Fibroblast of the aortic adventitia (primary cell): Measurements from ENCODE around the gene EYA4. TPM values are rescaled to one million over a fixed set of nuclear protein-coding genes. Genes with fewer than 3 reads are reported as not detected.

Experiments used
- DNase-seq: peaks from one replicate; pipeline ENCODE4 v3.0.0-alpha.2; 2010; ENCODE audit warnings: low read depth
- H3K4me3 ChIP-seq: 2 replicates; pipeline ENCODE4 v1.5.1; 2011; ENCODE audit warnings: low read depth, mild to moderate bottlenecking, control low read depth, low read length, moderate library complexity
- CTCF ChIP-seq: IDR thresholded peaks from 2 replicates; pipeline ENCODE4 v1.5.1; 2011; ENCODE audit warnings: mild to moderate bottlenecking, low read length, control low read depth, inconsistent platforms; ENCODE audit not compliant: insufficient read depth
- total RNA-seq: library from RNA; depleted of rRNA; stranded (reverse); fragments of >200 nt; gene quantifications from 2 replicates; pipeline ENCODE4 v1.2.3, GENCODE V29; 2012; ENCODE audit warnings: low replicate concordance

The EYA4 gene
- total RNA-seq, 1 donor = 5.7 TPM

DNA sequence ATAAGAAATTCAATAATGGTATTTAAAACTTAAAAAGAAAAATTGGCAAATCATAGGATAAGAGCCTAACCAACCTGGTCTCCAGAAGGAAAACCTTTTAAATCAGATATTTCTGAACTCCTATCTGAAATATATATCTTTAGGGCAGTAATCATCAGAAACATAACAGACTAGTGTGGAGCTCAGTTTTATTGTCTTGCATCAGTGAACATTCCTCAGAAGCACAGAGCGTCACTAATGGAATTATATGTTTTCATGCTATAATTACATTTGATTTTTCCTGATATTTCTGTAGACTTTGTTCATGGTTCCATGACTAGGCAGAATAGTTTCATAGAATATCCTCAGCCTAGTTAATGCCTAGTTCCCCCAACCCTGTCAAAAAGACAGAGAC is 262.2 kb downstream of the EYA4 start:
- no peak for TF ChIP-seq CTCF
- DNase-seq = peak; percentile 57
- H3K4me3 ChIP-seq = no peak overlapping the region

DNA sequence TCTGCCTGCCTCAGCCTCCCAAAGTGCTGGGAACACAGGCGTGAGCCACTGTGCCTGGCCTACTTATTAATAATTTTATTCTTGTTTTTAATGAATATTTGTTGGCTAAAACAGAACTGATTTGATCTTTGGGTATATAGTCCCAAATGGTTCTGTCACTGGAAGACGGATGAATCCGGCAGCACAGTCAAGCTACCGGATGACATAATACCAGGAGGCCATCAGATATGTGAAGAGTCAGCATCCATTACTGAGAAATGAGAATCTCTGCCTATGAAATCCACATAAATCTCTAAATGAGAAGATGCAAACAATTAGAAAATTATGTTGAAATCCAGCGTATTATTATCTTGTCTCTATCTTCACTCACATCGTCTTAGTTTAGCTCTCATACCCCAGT is 263.0 kb downstream of the EYA4 start:
- no peak for TF ChIP-seq CTCF
- DNase-seq = no peak
- H3K4me3 ChIP-seq = no peak overlapping the region

DNA sequence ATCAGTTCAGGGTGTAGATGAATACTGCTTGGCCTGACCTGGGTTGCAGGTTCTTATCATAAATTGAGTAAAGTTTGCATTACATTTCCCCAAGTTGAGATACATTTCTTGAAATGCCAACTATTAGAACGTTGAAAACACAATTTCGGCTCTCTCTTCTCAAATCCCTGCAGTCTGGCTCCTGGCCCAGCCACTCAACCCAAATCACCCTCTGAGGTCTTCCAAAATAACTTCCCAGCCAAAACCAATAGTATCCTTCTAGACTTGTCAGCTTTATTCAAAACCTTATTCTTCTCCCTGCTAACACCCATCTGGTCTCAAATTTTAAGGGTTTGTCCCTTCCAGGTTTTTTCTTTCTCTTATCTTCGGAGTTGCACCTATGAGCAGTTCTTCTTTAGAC is 263.6 kb downstream of the EYA4 start:
- no peak for TF ChIP-seq CTCF
- peak; percentile 77 for DNase-seq

DNA sequence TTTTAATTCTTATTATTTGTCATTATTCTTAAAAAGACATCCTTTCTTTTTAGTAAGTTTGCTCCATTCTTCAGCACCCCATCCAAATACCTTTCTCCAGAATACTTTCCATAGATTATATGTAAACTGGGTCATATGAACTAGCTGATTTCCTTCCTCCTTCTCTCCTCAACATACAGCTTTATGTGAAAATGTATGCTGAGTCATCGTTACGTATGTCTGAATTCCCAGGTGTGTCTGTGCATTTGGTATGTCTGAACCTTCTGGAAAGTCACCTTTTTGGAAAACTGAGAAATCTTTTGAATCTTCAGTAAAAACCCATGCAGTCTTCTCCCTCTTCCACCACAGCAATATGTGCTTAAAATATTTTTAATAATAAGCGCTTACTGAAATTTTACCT is 264.5 kb downstream of the EYA4 start:
- TF ChIP-seq CTCF = no peak
- no peak for DNase-seq
- H3K4me3 ChIP-seq = no peak overlapping the region

More for the DNA sequence above, 263.6 kb downstream of the EYA4 start:
- no peak overlapping the region for H3K4me3 ChIP-seq

DNA sequence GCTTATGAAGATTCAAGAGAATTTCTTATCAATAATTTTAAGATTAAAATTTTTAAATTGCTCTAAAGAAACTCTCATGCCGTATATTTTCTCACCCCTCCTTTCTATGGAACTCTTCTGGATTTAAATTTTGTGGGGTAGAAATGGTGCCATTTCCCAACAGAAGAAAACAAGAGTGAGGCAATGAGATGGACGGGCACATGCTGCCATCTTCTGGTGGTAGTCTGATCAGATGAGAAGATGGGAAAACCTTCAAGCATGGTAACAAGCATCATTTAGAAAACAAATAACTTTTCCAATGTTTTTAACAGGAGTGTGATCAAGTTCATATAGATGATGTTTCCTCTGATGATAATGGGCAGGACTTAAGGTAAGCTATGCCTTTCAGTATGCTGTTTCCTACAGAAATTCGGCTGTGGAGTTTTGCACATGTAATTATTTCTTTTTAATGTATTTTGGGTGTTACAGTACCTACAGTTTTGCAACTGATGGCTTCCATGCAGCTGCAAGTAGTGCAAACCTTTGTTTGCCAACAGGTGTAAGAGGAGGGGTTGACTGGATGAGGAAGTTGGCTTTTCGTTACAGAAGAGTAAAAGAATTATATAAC is 271.4 kb downstream of the EYA4 start:
- TF ChIP-seq CTCF = peak; percentile 76
- H3K4me3 ChIP-seq = no peak overlapping the region
- peak; percentile 81 for DNase-seq

GRCh38 chr6:133523816-133524215 is 282.7 kb downstream of the EYA4 start:
- TF ChIP-seq CTCF = no peak
- no peak overlapping the region for H3K4me3 ChIP-seq
- DNase-seq = no peak

DNA sequence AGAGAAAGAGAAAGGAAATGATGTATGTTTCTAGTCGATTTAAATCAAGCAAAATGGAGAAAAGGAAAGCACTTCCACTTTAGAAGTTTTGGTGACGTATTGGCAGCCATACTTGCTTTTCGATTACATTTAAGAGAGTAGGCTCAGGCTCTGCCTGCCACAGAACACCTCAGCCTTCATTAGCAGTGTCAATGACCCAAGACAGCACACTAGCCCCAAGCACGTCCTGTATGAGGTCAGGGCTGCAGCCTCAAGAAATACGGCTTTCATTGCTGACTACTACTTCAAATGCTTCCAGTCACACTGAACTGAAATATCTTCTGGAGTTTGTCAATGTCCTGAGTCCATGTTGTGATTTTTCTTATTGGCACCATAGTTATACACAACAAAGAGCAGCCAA is 285.3 kb downstream of the EYA4 start:
- TF ChIP-seq CTCF = no peak

More for the DNA sequence above, 285.3 kb downstream of the EYA4 start:
- DNase-seq = no peak
- H3K4me3 ChIP-seq = no peak overlapping the region
